Measurements from ENCODE around the gene FAM90A26. TPM values are rescaled to one million over a fixed set of nuclear protein-coding genes. Genes with fewer than 3 reads are reported as not detected.
"Not testable (repeated sequence)": the region's sequence is repeated elsewhere in the genome, so short reads cannot be mapped to it uniquely, and the experiment has no call there.

The FAM90A26 gene
- not detected for polyA plus RNA-seq (2013)

DNA sequence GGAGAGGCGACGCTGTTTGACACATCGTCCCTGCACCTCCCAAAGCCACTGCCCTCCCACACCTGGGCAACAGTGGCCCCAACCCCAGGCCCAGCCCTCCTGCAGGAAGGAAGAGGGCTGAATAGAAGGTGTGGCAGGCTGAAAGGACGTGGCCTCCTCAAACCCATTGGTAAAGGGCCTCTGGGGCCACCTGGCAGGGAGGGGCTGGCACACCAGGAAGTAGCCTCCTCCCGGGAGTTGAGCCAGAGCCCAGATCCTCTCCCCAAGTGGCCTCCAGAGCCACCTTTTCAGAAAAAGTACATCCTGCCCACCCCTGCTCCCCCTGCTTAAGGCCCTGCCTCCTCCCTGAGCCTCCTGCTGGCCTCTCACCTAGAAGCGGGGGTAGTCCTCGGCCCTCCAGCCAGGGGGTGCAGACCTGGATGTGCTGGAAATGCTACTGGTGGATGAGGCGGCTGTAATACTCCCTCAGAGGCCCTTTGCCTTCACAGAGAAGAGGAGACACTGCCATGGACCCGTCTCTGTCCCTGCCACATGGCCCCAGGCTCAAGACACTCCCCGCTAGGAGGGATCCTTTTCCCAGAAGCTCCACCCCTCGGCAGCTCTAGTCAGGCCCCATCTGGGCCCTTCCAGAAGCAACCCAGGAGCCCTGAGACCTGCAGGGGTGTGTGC is at the start of gene FAM90A26:
Gene FAM90A26, plus strand, starts transcription at position 619 of the 669 bp plus-strand sequence. CDS start 2,764 bp downstream, outside the sequence.
- DNase-seq; H3K9me3 ChIP-seq (ENCODE audit: control extremely low read depth in 1 of 5, control insufficient read depth in 4 of 5, insufficient read depth in 2 of 5, low read depth in 1 of 5, low read length in 4 of 5); H3K4me3 ChIP-seq (ENCODE audit: control insufficient read depth in 1 of 7, extremely low read depth in 1 of 7, insufficient read depth in 4 of 7, low read depth in 2 of 7, low read length in 6 of 7); H3K27ac ChIP-seq (ENCODE audit: insufficient read depth in 1 of 2, low read depth in 1 of 2, low read length in 2 of 2, poor library complexity in 1 of 2, severe bottlenecking in 2 of 2); H3K36me3 ChIP-seq (ENCODE audit: control insufficient read depth in 4 of 4, insufficient read depth in 4 of 4, low read length in 3 of 4); POLR2A ChIA-PET; H3K4me1 ChIP-seq (ENCODE audit: control extremely low read depth in 1 of 4, control insufficient read depth in 4 of 4, insufficient read depth in 4 of 4, low read length in 3 of 4); H3K27me3 ChIP-seq (replicated peaks in 2 of 5; ENCODE audit: control insufficient read depth in 4 of 5, insufficient read depth in 5 of 5, low read length in 4 of 5); CTCF ChIA-PET: not testable (repeated sequence)
- WGBS (ENCODE audit: insufficient coverage), result no CpG with 5 or more reads among the region's 11 CpGs

- H3K27ac ChIP-seq (ENCODE audit: insufficient read depth in 1 of 2, low read depth in 1 of 2, low read length in 2 of 2, poor library complexity in 1 of 2, severe bottlenecking in 2 of 2); H3K27me3 ChIP-seq (replicated peaks in 2 of 5; ENCODE audit: control insufficient read depth in 4 of 5, insufficient read depth in 5 of 5, low read length in 4 of 5); H3K4me3 ChIP-seq (ENCODE audit: control insufficient read depth in 1 of 7, extremely low read depth in 1 of 7, insufficient read depth in 4 of 7, low read depth in 2 of 7, low read length in 6 of 7); H3K36me3 ChIP-seq (ENCODE audit: control insufficient read depth in 4 of 4, insufficient read depth in 4 of 4, low read length in 3 of 4); H3K4me1 ChIP-seq (ENCODE audit: control extremely low read depth in 1 of 4, control insufficient read depth in 4 of 4, insufficient read depth in 4 of 4, low read length in 3 of 4); H3K9me3 ChIP-seq (ENCODE audit: control extremely low read depth in 1 of 5, control insufficient read depth in 4 of 5, insufficient read depth in 2 of 5, low read depth in 1 of 5, low read length in 4 of 5); POLR2A ChIA-PET: not testable (repeated sequence)
- DNase-seq, result peak in 2 of 3 donors; percentile 37
- CTCF ChIA-PET, result interaction anchor here (0.9 kb wide), 1 partner anchor 122 kb away, joined by 3 read pairs; no protein-coding TSS in a partner anchor
- WGBS (ENCODE audit: insufficient coverage), result 40% methylated on average over 1 of the region's 8 CpGs
Measured at GRCh38 chr4:9122711-9123110, 47.5 kb upstream of the FAM90A26 start.

DNA sequence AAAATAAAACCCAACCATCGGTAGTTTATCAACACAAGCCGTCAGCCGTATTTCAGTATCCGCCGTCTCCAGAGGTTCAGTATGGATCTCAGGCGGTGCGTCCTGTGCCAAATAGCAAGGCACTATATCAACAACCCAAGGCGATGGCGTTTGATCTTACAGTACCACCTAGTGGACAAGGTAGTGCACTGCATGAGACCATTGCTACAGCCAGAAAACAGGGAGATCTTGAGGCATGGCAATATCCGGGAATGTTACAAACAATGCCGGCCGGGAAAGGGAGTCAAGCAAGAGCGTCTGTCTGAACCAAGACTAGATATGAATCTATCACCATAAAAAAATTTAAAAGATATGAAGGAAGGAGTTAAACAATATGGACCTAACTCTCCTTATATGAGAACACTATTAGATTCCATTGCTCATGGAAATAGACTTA is 46.6 kb upstream of the FAM90A26 start:
- H3K4me1 ChIP-seq (ENCODE audit: control extremely low read depth in 1 of 4, control insufficient read depth in 4 of 4, insufficient read depth in 4 of 4, low read length in 3 of 4); H3K36me3 ChIP-seq (ENCODE audit: control insufficient read depth in 4 of 4, insufficient read depth in 4 of 4, low read length in 3 of 4); CTCF ChIA-PET; H3K9me3 ChIP-seq (ENCODE audit: control extremely low read depth in 1 of 5, control insufficient read depth in 4 of 5, insufficient read depth in 2 of 5, low read depth in 1 of 5, low read length in 4 of 5); H3K27ac ChIP-seq (ENCODE audit: insufficient read depth in 1 of 2, low read depth in 1 of 2, low read length in 2 of 2, poor library complexity in 1 of 2, severe bottlenecking in 2 of 2); POLR2A ChIA-PET; H3K4me3 ChIP-seq (ENCODE audit: control insufficient read depth in 1 of 7, extremely low read depth in 1 of 7, insufficient read depth in 4 of 7, low read depth in 2 of 7, low read length in 6 of 7); H3K27me3 ChIP-seq (replicated peaks in 2 of 5; ENCODE audit: control insufficient read depth in 4 of 5, insufficient read depth in 5 of 5, low read length in 4 of 5): not testable (repeated sequence)
- peak; percentile 41 to 61 (median 42) for DNase-seq
- 5% methylated on average over 7 of the region's 13 CpGs for WGBS (ENCODE audit: insufficient coverage)

GRCh38 chr4:9125601-9126161 is 44.5 kb upstream of the FAM90A26 start:
- 93% methylated on average over 2 of the region's 3 CpGs for WGBS (ENCODE audit: insufficient coverage)
- CTCF ChIA-PET; H3K4me1 ChIP-seq (ENCODE audit: control extremely low read depth in 1 of 4, control insufficient read depth in 4 of 4, insufficient read depth in 4 of 4, low read length in 3 of 4); H3K36me3 ChIP-seq (ENCODE audit: control insufficient read depth in 4 of 4, insufficient read depth in 4 of 4, low read length in 3 of 4); H3K27me3 ChIP-seq (replicated peaks in 2 of 5; ENCODE audit: control insufficient read depth in 4 of 5, insufficient read depth in 5 of 5, low read length in 4 of 5); H3K9me3 ChIP-seq (ENCODE audit: control extremely low read depth in 1 of 5, control insufficient read depth in 4 of 5, insufficient read depth in 2 of 5, low read depth in 1 of 5, low read length in 4 of 5); H3K27ac ChIP-seq (ENCODE audit: insufficient read depth in 1 of 2, low read depth in 1 of 2, low read length in 2 of 2, poor library complexity in 1 of 2, severe bottlenecking in 2 of 2); H3K4me3 ChIP-seq (ENCODE audit: control insufficient read depth in 1 of 7, extremely low read depth in 1 of 7, insufficient read depth in 4 of 7, low read depth in 2 of 7, low read length in 6 of 7); POLR2A ChIA-PET: not testable (repeated sequence)
- DNase-seq, result peak in 1 of 3 donors; percentile 2

DNA sequence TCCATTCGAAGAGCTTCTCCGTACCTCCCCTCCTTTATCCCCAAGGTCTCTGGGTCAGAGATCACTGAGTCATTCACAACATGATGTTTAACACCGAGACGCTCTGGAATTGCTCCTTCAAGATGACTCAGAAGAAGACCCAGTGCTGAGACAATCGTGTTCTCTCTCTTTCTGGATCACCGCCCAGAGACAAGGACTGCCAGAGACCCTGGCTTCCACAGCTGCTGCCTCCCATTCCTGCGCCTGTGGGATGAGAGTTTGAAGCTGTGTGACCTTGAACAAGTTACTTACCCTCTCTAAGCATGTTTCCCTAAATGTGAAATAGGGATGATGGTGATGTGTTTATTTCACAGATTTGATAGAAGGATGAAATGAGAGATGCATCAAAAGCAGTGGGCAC is 38.8 kb upstream of the FAM90A26 start:
- POLR2A ChIA-PET; H3K4me3 ChIP-seq (ENCODE audit: control insufficient read depth in 1 of 7, extremely low read depth in 1 of 7, insufficient read depth in 4 of 7, low read depth in 2 of 7, low read length in 6 of 7); H3K36me3 ChIP-seq (ENCODE audit: control insufficient read depth in 4 of 4, insufficient read depth in 4 of 4, low read length in 3 of 4); H3K27ac ChIP-seq (ENCODE audit: insufficient read depth in 1 of 2, low read depth in 1 of 2, low read length in 2 of 2, poor library complexity in 1 of 2, severe bottlenecking in 2 of 2); H3K9me3 ChIP-seq (ENCODE audit: control extremely low read depth in 1 of 5, control insufficient read depth in 4 of 5, insufficient read depth in 2 of 5, low read depth in 1 of 5, low read length in 4 of 5); CTCF ChIA-PET; H3K4me1 ChIP-seq (ENCODE audit: control extremely low read depth in 1 of 4, control insufficient read depth in 4 of 4, insufficient read depth in 4 of 4, low read length in 3 of 4); H3K27me3 ChIP-seq (replicated peaks in 2 of 5; ENCODE audit: control insufficient read depth in 4 of 5, insufficient read depth in 5 of 5, low read length in 4 of 5); DNase-seq: not testable (repeated sequence)
- WGBS (ENCODE audit: insufficient coverage), result 94% methylated on average over 2 of the region's 7 CpGs

GRCh38 chr4:9132849-9133248 is 37.4 kb upstream of the FAM90A26 start:
- POLR2A ChIA-PET; H3K9me3 ChIP-seq (ENCODE audit: control extremely low read depth in 1 of 5, control insufficient read depth in 4 of 5, insufficient read depth in 2 of 5, low read depth in 1 of 5, low read length in 4 of 5); H3K27ac ChIP-seq (ENCODE audit: insufficient read depth in 1 of 2, low read depth in 1 of 2, low read length in 2 of 2, poor library complexity in 1 of 2, severe bottlenecking in 2 of 2); H3K4me1 ChIP-seq (ENCODE audit: control extremely low read depth in 1 of 4, control insufficient read depth in 4 of 4, insufficient read depth in 4 of 4, low read length in 3 of 4); DNase-seq; H3K4me3 ChIP-seq (ENCODE audit: control insufficient read depth in 1 of 7, extremely low read depth in 1 of 7, insufficient read depth in 4 of 7, low read depth in 2 of 7, low read length in 6 of 7); CTCF ChIA-PET; H3K27me3 ChIP-seq (replicated peaks in 2 of 5; ENCODE audit: control insufficient read depth in 4 of 5, insufficient read depth in 5 of 5, low read length in 4 of 5); H3K36me3 ChIP-seq (ENCODE audit: control insufficient read depth in 4 of 4, insufficient read depth in 4 of 4, low read length in 3 of 4): not testable (repeated sequence)
- 100% methylated on average over 3 of the region's 4 CpGs for WGBS (ENCODE audit: insufficient coverage)

GRCh38 chr4:9134011-9134410 is 36.2 kb upstream of the FAM90A26 start:
- H3K36me3 ChIP-seq (ENCODE audit: control insufficient read depth in 4 of 4, insufficient read depth in 4 of 4, low read length in 3 of 4); H3K4me3 ChIP-seq (ENCODE audit: control insufficient read depth in 1 of 7, extremely low read depth in 1 of 7, insufficient read depth in 4 of 7, low read depth in 2 of 7, low read length in 6 of 7); H3K4me1 ChIP-seq (ENCODE audit: control extremely low read depth in 1 of 4, control insufficient read depth in 4 of 4, insufficient read depth in 4 of 4, low read length in 3 of 4); H3K9me3 ChIP-seq (ENCODE audit: control extremely low read depth in 1 of 5, control insufficient read depth in 4 of 5, insufficient read depth in 2 of 5, low read depth in 1 of 5, low read length in 4 of 5); POLR2A ChIA-PET; DNase-seq; H3K27ac ChIP-seq (ENCODE audit: insufficient read depth in 1 of 2, low read depth in 1 of 2, low read length in 2 of 2, poor library complexity in 1 of 2, severe bottlenecking in 2 of 2); H3K27me3 ChIP-seq (replicated peaks in 2 of 5; ENCODE audit: control insufficient read depth in 4 of 5, insufficient read depth in 5 of 5, low read length in 4 of 5): not testable (repeated sequence)
- CTCF ChIA-PET, result interaction anchor here (0.9 kb wide), 1 partner anchor 133 kb away, joined by 3 read pairs; no protein-coding TSS in a partner anchor
- WGBS (ENCODE audit: insufficient coverage), result 90% methylated on average over 2 of the region's 5 CpGs
